Astrocyte of the spinal cord (primary cell): Measurements from ENCODE around the gene ZNF304.
A peak's percentile ranks its signal among the peaks of the same experiment; 100 is the strongest.

Experiments
- DNase-seq: peaks from one replicate; pipeline ENCODE4 v3.0.0; 2011; ENCODE audit warnings: low read depth, low spot score
- H3K4me3 ChIP-seq: 2 replicates; pipeline ENCODE4 v1.5.1; 2011; ENCODE audit warnings: low read depth, mild to moderate bottlenecking, low read length, moderate library complexity
- in situ Hi-C: cut with HindIII; loops from 2 replicates; pipeline ENCODE4 v1.10.0; 2017; ENCODE audit warnings: low sequenced_read_pairs
- TF ChIP-seq, protein P1 (sequence below): IDR thresholded peaks from 2 replicates; pipeline ENCODE4 v1.5.1; 2012; ENCODE audit warnings: low read depth, mild to moderate bottlenecking, low read length, inconsistent platforms

Gene ZNF304

DNA sequence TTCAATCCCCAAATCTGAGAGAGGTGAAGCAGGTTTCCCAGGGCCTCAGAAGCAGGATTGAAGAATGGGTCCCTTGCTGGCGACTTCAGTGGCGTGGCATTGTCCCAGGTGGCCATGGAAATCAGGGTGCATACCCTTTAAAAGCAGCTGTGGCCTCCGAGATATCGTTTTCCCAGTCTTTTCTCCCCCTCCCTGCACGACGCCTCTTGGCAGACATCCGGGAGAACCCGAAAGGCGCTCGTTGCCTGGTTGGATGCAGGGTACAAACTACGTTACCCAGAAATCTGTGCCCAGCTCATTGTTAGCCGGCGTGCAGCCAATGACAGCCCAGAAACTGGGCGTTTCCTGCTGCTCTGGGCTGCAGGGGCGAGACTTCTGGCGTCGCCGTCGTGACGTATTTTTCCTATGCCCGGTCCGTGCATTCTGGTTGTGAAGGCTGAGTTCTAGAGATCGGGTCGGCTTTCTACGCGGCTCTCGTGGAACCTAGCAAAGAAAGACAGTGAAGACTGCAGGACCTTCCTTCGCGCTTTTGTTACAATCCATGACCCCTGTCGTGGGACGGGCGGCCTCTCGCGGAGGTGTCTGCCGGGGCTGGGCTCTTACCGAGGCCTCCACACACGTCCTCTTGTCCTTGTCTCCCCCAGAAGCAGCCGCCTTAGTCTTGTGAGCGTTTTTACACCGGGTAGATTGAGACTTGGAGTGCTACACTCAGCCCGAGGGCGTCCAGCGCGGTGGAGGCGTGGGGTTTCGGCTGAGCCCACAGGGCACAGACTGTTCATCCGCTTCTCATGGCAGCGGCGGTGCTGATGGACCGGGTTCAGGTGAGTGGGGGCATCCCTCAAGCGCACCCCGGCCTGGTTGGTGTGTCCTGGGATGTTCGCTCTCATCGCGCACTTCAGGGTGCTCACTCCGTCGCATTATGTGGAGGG, at the start of gene ZNF304:
TSS of gene ZNF304 (plus strand) at position 395 of the 929 bp plus-strand sequence. CDS start at position 789, 394 bp downstream.
- peak within 1 kb of the TSS; percentile 97 for H3K4me3 ChIP-seq
- TF ChIP-seq, protein P1, sequence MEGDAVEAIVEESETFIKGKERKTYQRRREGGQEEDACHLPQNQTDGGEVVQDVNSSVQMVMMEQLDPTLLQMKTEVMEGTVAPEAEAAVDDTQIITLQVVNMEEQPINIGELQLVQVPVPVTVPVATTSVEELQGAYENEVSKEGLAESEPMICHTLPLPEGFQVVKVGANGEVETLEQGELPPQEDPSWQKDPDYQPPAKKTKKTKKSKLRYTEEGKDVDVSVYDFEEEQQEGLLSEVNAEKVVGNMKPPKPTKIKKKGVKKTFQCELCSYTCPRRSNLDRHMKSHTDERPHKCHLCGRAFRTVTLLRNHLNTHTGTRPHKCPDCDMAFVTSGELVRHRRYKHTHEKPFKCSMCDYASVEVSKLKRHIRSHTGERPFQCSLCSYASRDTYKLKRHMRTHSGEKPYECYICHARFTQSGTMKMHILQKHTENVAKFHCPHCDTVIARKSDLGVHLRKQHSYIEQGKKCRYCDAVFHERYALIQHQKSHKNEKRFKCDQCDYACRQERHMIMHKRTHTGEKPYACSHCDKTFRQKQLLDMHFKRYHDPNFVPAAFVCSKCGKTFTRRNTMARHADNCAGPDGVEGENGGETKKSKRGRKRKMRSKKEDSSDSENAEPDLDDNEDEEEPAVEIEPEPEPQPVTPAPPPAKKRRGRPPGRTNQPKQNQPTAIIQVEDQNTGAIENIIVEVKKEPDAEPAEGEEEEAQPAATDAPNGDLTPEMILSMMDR: no peak
- in situ Hi-C loops: no loop called here
- peak; percentile 96 for DNase-seq

GRCh38 chr19:57302020-57302465, 49.0 kb upstream of the ZNF304 start:
- in situ Hi-C loops: no loop called here
- TF ChIP-seq, protein P1: no peak
- DNase-seq: peak; percentile 83
- H3K4me3 ChIP-seq: no peak overlapping the region

DNA sequence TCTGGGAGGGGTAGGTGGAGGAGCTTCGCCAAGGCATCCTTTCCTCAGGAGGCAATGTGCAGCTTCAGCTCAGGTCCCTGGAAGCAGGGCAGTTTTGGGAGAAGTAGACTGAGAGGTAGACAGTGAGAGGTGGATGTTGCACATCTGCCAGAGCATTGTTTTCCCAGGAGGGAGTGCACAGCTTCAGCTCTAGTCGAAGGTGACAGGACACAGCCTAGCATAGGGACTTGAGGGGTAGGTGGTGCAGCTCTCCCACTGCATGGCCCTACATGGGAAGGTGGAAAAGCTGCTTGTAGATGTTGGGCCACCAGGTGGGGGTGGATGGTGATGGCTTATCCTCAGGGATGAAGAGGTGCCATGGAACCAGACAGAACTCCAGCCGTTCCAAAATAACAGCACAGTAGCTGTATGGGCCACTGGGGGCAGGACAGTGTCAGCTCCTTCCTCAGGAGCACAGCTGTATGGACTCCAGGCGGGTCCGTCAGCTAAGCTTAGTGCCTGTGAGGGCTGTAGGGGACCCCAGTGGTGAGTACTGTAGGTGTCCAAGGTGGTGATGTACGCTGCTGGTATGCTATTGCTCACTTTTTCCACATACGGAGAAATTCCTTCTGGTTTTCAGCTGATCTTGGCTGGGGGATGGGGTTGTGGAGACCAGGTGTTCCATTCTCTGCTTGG, 48.2 kb upstream of the ZNF304 start:
- no peak overlapping the region for H3K4me3 ChIP-seq
- in situ Hi-C loops: no loop called here
- no peak for DNase-seq
- TF ChIP-seq, protein P1: peak; percentile 2

- in situ Hi-C loops: no loop called here
- TF ChIP-seq, protein P1: no peak
- DNase-seq: peak; percentile 16
- no peak overlapping the region for H3K4me3 ChIP-seq
Observed at GRCh38 chr19:57305056-57305455, 46.0 kb upstream of the ZNF304 start.

GRCh38 chr19:57308514-57308913, 42.6 kb upstream of the ZNF304 start:
- DNase-seq: no peak
- in situ Hi-C loops: no loop called here
- TF ChIP-seq, protein P1: no peak
- no peak overlapping the region for H3K4me3 ChIP-seq

GRCh38 chr19:57310792-57311191, 40.3 kb upstream of the ZNF304 start:
- no peak overlapping the region for H3K4me3 ChIP-seq
- TF ChIP-seq, protein P1: no peak
- in situ Hi-C loops: no loop called here
- DNase-seq: no peak
